PC-3 (cell line): ENCODE data around the gene FOXRED2. TPM values are rescaled to one million over a fixed set of nuclear protein-coding genes. Genes with fewer than 3 reads are reported as not detected.

Experiments
- ATAC-seq: fragments of 200-7000 bp; cut with Tn5 transposase; 2 replicates; pipeline ENCODE4 v1.9.1; 2020; ENCODE audit warnings: mild to moderate bottlenecking, moderate library complexity
- BruUV-seq: library from RNA; stranded (reverse); fragments of 400-500 nt; replicated peaks from 2 replicates; lab custom pipeline; 2021; lab: Mats Ljungman, UMichigan
- CTCF ChIA-PET: fragments of 300-600 bp; sonication (Branson Sonifier 250); formaldehyde crosslinking; loops from one replicate; lab custom pipeline; 2022; ENCODE audit warnings: antibody characterized with exemption; lab: Charles Lee
- POLR2A ChIA-PET: fragments of 300-600 bp; sonication (Branson Sonifier 250); formaldehyde crosslinking; loops from one replicate; lab custom pipeline; 2022; ENCODE audit warnings: antibody characterized with exemption; ENCODE audit not compliant: unreplicated experiment; lab: Charles Lee
- DNase-seq: peaks from one replicate; pipeline ENCODE4 v3.0.0-alpha.2; 2015
- H2AFZ ChIP-seq: fragments of 300-600 bp; sonication (generic); 2 replicates; pipeline ENCODE4 v1.6.0; 2016; ENCODE audit warnings: antibody characterized with exemption, low read length
- H3F3A ChIP-seq: fragments of 300-600 bp; sonication (generic); one replicate; pipeline ENCODE4 v1.6.0; 2017; ENCODE audit warnings: antibody characterized with exemption, low read length, control low read depth, mild to moderate bottlenecking; ENCODE audit not compliant: unreplicated experiment
- H3K27ac ChIP-seq: fragments of 300-600 bp; sonication (generic); 2 replicates; pipeline ENCODE4 v1.5.1; 2016; ENCODE audit warnings: mild to moderate bottlenecking, low read length
- H3K27me3 ChIP-seq: fragments of 300-600 bp; sonication (generic); 2 replicates; pipeline ENCODE4 v1.6.1; 2016; ENCODE audit warnings: low read length, mixed read lengths
- H3K36me3 ChIP-seq: fragments of 300-600 bp; sonication (generic); 2 replicates; pipeline ENCODE4 v1.6.1; 2016; ENCODE audit warnings: low read depth, mixed run types, low read length, mixed read lengths
- H3K4me1 ChIP-seq: fragments of 300-600 bp; sonication (generic); 2 replicates; pipeline ENCODE4 v1.5.1; 2016; ENCODE audit warnings: low read length; ENCODE audit not compliant: insufficient read depth
- H3K4me2 ChIP-seq: fragments of 300-600 bp; sonication (generic); 2 replicates; pipeline ENCODE4 v1.6.0; 2016; ENCODE audit warnings: low read length
- H3K4me3 ChIP-seq: fragments of 300-600 bp; sonication (generic); 2 replicates; pipeline ENCODE4 v1.5.1; 2016; ENCODE audit warnings: mild to moderate bottlenecking, low read length, mixed read lengths
- H3K79me2 ChIP-seq: fragments of 300-600 bp; sonication (generic); 2 replicates; pipeline ENCODE4 v1.6.1; 2017; ENCODE audit warnings: low read length, mixed read lengths
- H3K9ac ChIP-seq: fragments of 300-600 bp; sonication (generic); 2 replicates; pipeline ENCODE4 v1.6.0; 2016; ENCODE audit warnings: mild to moderate bottlenecking, low read length
- H3K9me2 ChIP-seq: fragments of 300-600 bp; sonication (generic); replicated peaks from 2 replicates; pipeline ENCODE4 v1.6.1; 2016; ENCODE audit warnings: mixed run types, low read length, mixed read lengths
- H3K9me3 ChIP-seq: fragments of 300-600 bp; sonication (generic); 2 replicates; pipeline ENCODE4 v1.6.1; 2016; ENCODE audit warnings: low read length, mixed read lengths
- H4K20me1 ChIP-seq: fragments of 300-600 bp; sonication (generic); 2 replicates; pipeline ENCODE4 v1.6.1; 2016; ENCODE audit warnings: low read length, mixed read lengths
- EZH2 ChIP-seq: fragments of 300-600 bp; sonication (generic); IDR thresholded peaks from one replicate; pipeline ENCODE4 v1.6.1; 2017; ENCODE audit warnings: antibody characterized with exemption, mild to moderate bottlenecking, low read length; ENCODE audit not compliant: unreplicated experiment
- EZH2phosphoT487 ChIP-seq: fragments of 300-600 bp; sonication (generic); IDR thresholded peaks from 2 replicates; pipeline ENCODE4 v1.6.1; 2018; ENCODE audit warnings: mild to moderate bottlenecking, antibody characterized with exemption, low read length, borderline replicate concordance
- intact Hi-C: fragments of 100-400 bp; cut with micrococcal nuclease; formaldehyde crosslinking; loops from 2 replicates; pipeline ENCODE4 v1.9.0; 2023
- total RNA-seq: library from RNA; depleted of rRNA; stranded (reverse); fragments of >200 nt; gene quantifications from 2 replicates; pipeline ENCODE4 v1.2.3, GENCODE V29; 2014
- TF ChIP-seq, protein P1 (sequence below): fragments of 300-600 bp; sonication (generic); conservative IDR thresholded peaks from 2 replicates; pipeline ENCODE4 v1.5.1; 2017; ENCODE audit warnings: antibody characterized with exemption, low read depth, mild to moderate bottlenecking, low read length

The FOXRED2 gene
- total RNA-seq, 1 experiment from 2014 or later, result 5.5 TPM

DNA sequence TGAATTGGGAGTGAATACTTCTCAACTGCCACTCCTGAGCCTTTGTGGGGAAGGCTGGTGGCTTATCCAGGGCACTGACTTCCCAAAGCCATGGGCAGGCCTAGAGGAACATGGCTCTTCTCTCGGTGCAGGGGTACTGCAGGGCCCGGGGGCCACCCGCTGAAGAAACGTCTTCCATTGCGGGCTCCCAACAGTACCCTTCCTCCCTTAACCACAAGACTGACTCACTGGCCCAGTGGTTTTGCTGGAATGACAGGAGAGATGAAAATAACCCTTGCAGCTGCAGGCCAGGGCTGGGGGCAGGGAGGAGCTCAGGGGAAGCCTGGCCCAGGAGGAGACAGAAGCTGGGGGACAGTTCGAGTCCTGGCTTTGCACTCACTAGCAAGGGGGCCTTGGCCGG, 38.9 kb downstream of the FOXRED2 start:
- H3K4me1 ChIP-seq, result peaks cover 66% of the 10 kb centered on the region
- peak; percentile 45 for ATAC-seq
- BruUV-seq, result no TSS peak

DNA sequence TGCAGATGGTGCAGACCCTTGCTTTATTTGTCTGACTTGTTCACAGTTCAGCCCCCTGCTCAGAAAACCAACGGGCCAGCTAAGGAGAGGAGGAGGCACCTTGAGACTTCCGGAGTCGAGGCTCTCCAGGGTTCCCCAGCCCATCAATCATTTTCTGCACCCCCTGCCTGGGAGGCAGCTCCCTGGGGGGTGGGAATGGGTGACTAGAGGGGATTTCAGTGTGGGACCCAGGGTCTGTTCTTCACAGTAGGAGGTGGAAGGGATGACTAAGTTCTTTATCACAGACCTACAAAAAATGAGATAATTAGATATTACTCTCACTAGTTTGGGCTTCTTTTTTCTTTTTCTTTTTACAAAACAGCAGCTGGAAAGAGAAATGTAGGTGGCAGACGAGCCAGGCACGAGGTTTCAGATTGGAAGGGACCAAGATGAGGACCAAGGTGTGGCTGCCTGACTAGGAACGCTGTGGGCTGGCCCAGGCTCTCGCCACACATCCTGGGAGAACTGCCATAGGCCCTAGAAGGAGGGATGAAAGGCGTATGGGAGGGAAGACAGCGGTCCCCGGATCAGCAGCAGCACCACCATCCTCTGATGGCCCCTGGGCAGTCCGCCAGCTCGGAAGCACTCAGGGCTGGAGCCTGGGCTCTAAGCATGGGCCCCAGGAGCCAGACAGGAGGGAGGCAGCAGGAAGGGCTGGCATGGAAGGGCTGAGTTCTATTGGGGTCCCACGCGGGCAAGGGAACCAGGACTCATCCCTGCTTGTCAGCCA, 39.6 kb downstream of the FOXRED2 start:
- intact Hi-C loops, result loop anchor here (5.0 kb wide), 1 partner anchor 80 kb away; the partner anchor contains the start of gene MYH9
- 0 out of 2 replicates have a peak, but pooled peaks cover 3% of the 10 kb centered on the region for H3K36me3 ChIP-seq
- peak; percentile 36 for DNase-seq
- peak overlapping the region; percentile 85 for H3K27ac ChIP-seq
- TF ChIP-seq EZH2phosphoT487, result no peak
- TF ChIP-seq EZH2, result no peak
- TF ChIP-seq, protein P1, sequence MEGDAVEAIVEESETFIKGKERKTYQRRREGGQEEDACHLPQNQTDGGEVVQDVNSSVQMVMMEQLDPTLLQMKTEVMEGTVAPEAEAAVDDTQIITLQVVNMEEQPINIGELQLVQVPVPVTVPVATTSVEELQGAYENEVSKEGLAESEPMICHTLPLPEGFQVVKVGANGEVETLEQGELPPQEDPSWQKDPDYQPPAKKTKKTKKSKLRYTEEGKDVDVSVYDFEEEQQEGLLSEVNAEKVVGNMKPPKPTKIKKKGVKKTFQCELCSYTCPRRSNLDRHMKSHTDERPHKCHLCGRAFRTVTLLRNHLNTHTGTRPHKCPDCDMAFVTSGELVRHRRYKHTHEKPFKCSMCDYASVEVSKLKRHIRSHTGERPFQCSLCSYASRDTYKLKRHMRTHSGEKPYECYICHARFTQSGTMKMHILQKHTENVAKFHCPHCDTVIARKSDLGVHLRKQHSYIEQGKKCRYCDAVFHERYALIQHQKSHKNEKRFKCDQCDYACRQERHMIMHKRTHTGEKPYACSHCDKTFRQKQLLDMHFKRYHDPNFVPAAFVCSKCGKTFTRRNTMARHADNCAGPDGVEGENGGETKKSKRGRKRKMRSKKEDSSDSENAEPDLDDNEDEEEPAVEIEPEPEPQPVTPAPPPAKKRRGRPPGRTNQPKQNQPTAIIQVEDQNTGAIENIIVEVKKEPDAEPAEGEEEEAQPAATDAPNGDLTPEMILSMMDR, result no peak
- no peaks in the 10 kb centered on the region for H4K20me1 ChIP-seq
- no peaks in the 10 kb centered on the region for H3K9me2 ChIP-seq
- peaks cover 67% of the 10 kb centered on the region for H3K4me1 ChIP-seq
- no peaks in the 10 kb centered on the region for H3K27me3 ChIP-seq
- ChIA-PET CTCF (no interaction called here), POLR2A (no interaction called here)
- H3K4me3 ChIP-seq, result peak overlapping the region; percentile 36; the same call in 1 of the 2 replicates
- H3K9ac ChIP-seq, result peak overlapping the region; percentile 51
- peak; percentile 9; the same call in 1 of the 2 replicates for ATAC-seq
- H3K4me2 ChIP-seq, result peak overlapping the region; percentile 81
- H3K79me2 ChIP-seq, result peaks cover 31% of the 10 kb centered on the region; the same call in 1 of the 2 replicates
- TSS peak; percentile 8 for BruUV-seq
- no peak overlapping the region for H2AFZ ChIP-seq
- no peaks in the 10 kb centered on the region for H3F3A ChIP-seq
- H3K9me3 ChIP-seq, result no peaks in the 10 kb centered on the region

More for the DNA sequence above, 38.9 kb downstream of the FOXRED2 start:
- Histone ChIP-seq H3K4me3 (peak overlapping the region; percentile 36; the same call in 1 of the 2 replicates), H3F3A (no peaks in the 10 kb centered on the region), H3K27me3 (no peaks in the 10 kb centered on the region), H2AFZ (no peak overlapping the region), H3K27ac (peak overlapping the region; percentile 85), H3K9me3 (no peaks in the 10 kb centered on the region), H3K4me2 (peak overlapping the region; percentile 81), H3K36me3 (peaks cover 3% of the 10 kb centered on the region; the same call in 1 of the 2 replicates), H4K20me1 (no peaks in the 10 kb centered on the region), H3K9ac (peak overlapping the region; percentile 51), H3K9me2 (no peaks in the 10 kb centered on the region), H3K79me2 (peaks cover 31% of the 10 kb centered on the region; the same call in 1 of the 2 replicates)
- POLR2A ChIA-PET, result interaction anchor here (0.6 to 1.3 kb wide), 2 partner anchors 166 to 1093 kb away, joined by 3 read pairs; no protein-coding TSS in a partner anchor
- intact Hi-C loops, result loop anchor here (5.0 kb wide), 1 partner anchor 81 kb away; the partner anchor contains the start of gene MYH9
- TF ChIP-seq, protein P1, result no peak
- TF ChIP-seq EZH2, result no peak
- no peak for TF ChIP-seq EZH2phosphoT487
- DNase-seq, result peak; percentile 89
- CTCF ChIA-PET, result no interaction called here

DNA sequence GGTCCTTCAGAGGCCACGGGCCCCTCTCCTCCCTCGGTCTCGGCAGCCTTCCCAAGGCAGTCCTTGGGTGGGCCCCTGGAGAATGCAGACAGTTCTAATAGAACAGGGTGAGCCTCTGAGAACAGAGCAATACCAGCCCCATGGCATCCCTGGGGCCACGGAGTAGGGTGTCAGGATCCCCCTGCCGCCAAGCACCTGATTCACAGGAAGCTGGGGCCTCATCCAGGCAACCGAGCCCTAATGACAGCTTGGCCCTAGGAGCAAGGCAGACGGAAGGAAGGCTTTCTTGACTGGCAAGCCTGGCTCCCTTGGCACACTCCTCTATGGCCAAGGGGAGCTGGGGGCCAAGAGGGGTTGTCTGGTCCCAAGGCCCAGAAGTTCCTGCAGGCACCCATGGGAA, 40.6 kb downstream of the FOXRED2 start:
- TF ChIP-seq, protein P1, result no peak
- TF ChIP-seq EZH2phosphoT487, result no peak
- no peaks in the 10 kb centered on the region for H3K27me3 ChIP-seq
- no peak overlapping the region for H3K4me3 ChIP-seq
- no peaks in the 10 kb centered on the region for H3F3A ChIP-seq
- BruUV-seq, result no TSS peak
- peak overlapping the region; percentile 85 for H3K27ac ChIP-seq
- peak overlapping the region; percentile 74 for H3K4me2 ChIP-seq
- ChIA-PET POLR2A (no interaction called here), CTCF (no interaction called here)
- intact Hi-C loops, result loop anchor here (5.0 kb wide), 1 partner anchor 79 kb away; the partner anchor contains the start of gene MYH9
- H3K4me1 ChIP-seq, result peaks cover 67% of the 10 kb centered on the region
- peak overlapping the region; percentile 49 for H3K9ac ChIP-seq
- no peak for ATAC-seq
- H3K79me2 ChIP-seq, result peaks cover 31% of the 10 kb centered on the region; the same call in 1 of the 2 replicates
- H2AFZ ChIP-seq, result no peak overlapping the region
- H4K20me1 ChIP-seq, result no peaks in the 10 kb centered on the region
- H3K9me3 ChIP-seq, result no peaks in the 10 kb centered on the region
- DNase-seq, result no peak
- no peaks in the 10 kb centered on the region for H3K9me2 ChIP-seq
- 0 out of 2 replicates have a peak, but pooled peaks cover 3% of the 10 kb centered on the region for H3K36me3 ChIP-seq
